Left ventricle myocardium inferior (tissue), 1 donor: ENCODE results near the gene OR7G2. TPM values are rescaled to one million over a fixed set of nuclear protein-coding genes. Genes with fewer than 3 reads are reported as not detected.

ENCODE experiments used
- DNase-seq: peaks from one replicate; pipeline ENCODE4 v3.0.0-alpha.2; 2020
- H3K27ac ChIP-seq: fragments of 200-600 bp; replicated peaks from 2 replicates; pipeline ENCODE4 v1.8.0; 2021
- H3K27me3 ChIP-seq: fragments of 200-600 bp; 2 replicates; pipeline ENCODE4 v1.8.0; 2021; ENCODE audit warnings: low read depth
- H3K36me3 ChIP-seq: fragments of 200-600 bp; 2 replicates; pipeline ENCODE4 v1.8.0; 2021
- H3K4me1 ChIP-seq: fragments of 200-600 bp; 2 replicates; pipeline ENCODE4 v1.8.0; 2021
- H3K4me3 ChIP-seq: fragments of 200-600 bp; 2 replicates; pipeline ENCODE4 v1.8.0; 2021; ENCODE audit warnings: mild to moderate bottlenecking, moderate library complexity
- H3K9me3 ChIP-seq: fragments of 200-600 bp; replicated peaks from 2 replicates; pipeline ENCODE4 v1.8.0; 2021
- CTCF ChIP-seq: fragments of 200-600 bp; IDR thresholded peaks from 2 replicates; pipeline ENCODE4 v1.8.0; 2021; ENCODE audit warnings: antibody characterized with exemption, mild to moderate bottlenecking, borderline replicate concordance
- intact Hi-C: fragments of 100-400 bp; cut with micrococcal nuclease; formaldehyde crosslinking; loops from one replicate; pipeline ENCODE4 v1.11.0; 2022
- total RNA-seq: library from RNA; stranded (reverse); fragmentation: NEBNext Ultra II Directional; extraction: Animal tissue kit (Norgen Biotek cat#: 25700); gene quantifications from one replicate; pipeline ENCODE4 v1.2.1, GENCODE V29; 2021
- donor health status: DM: no; HTN: yes; CAD: no; lungs with severe emphysema.

The OR7G2 gene
- total RNA-seq, 1 donor from 2014 or later: not detected

DNA sequence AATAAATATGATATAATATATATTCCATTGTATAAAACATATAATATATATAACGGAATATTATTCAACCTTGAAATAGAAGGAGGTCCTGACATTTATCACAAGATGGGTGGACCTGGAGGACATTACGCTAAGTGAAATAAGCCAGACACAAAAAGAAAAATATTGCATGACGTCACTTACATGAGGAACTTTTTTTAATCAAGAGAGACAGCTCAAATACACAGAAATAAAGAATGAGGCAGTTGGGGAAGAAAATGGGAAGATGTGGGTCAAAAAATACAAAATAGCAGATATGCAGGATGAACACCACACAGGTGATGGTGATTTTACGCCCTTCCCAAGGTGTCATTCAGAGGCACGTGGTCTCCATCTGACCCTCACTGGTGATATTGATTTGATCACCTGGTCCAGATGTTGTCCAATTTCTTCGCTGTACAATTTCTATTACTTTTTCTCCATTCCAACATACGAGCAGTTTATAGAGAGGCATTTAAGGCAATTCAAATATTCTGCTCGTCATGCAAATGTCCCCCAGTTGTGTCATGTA is 32.4 kb upstream of the OR7G2 start:
- H3K4me3 ChIP-seq: peak overlapping the region; percentile 88
- peaks cover 9% of the 10 kb centered on the region for H3K9me3 ChIP-seq
- H3K4me1 ChIP-seq: peaks cover 39% of the 10 kb centered on the region
- no peak for TF ChIP-seq CTCF
- peaks cover 4% of the 10 kb centered on the region for H3K27me3 ChIP-seq
- H3K36me3 ChIP-seq: peaks cover 5% of the 10 kb centered on the region
- H3K27ac ChIP-seq: peak overlapping the region; percentile 89
- DNase-seq: no peak
- intact Hi-C loops: no loop called here

DNA sequence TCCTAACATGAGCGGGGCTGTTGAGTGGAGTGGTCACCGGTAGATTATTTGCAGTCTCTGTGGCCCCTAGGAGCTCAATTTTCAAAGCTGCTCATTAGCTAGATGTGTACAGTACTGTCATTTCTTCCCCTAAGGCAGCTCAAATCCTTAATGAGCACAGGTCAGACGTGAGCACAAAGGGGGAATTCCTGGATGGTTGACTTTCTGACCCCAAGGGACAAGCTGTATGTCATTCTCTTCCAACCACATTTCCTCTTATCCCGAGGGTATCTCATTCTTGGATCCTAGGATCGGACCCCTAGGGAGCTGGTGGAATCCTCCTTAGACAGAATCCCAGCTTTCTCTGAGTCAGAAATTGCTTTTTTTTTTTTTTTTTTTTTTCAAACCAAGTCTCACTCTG is 25.1 kb upstream of the OR7G2 start:
- intact Hi-C loops: no loop called here

DNA sequence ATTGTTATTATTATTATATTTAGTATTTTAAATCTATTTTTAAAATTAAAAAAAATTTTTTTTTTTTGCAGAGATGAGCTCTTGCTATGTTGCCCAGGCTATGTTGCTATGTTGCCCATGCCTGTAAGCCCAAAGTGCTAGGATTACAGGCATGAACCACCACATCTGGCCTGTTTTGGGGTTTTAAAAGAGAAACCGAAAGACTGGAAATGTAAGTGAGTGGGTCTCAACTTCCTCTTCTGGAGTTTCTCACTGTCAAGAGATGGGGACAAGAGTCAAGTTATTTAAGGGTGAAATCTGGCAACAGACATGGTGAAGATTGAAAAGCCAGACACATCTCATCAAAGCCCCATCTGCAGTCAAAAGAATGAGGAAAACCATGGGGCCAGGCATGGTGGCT is 23.7 kb upstream of the OR7G2 start:
- Histone ChIP-seq H3K9me3 (no peaks in the 10 kb centered on the region), H3K27me3 (peaks cover 84% of the 10 kb centered on the region), H3K4me3 (no peak overlapping the region), H3K27ac (no peak overlapping the region), H3K36me3 (no peaks in the 10 kb centered on the region), H3K4me1 (no peaks in the 10 kb centered on the region)
- intact Hi-C loops: no loop called here
- no peak for TF ChIP-seq CTCF
- DNase-seq: no peak

More for the DNA sequence above, 25.1 kb upstream of the OR7G2 start:
- no peak for TF ChIP-seq CTCF
- Histone ChIP-seq H3K4me3 (no peak overlapping the region), H3K36me3 (no peaks in the 10 kb centered on the region), H3K27me3 (peaks cover 70% of the 10 kb centered on the region), H3K27ac (no peak overlapping the region), H3K4me1 (peaks cover 9% of the 10 kb centered on the region), H3K9me3 (no peaks in the 10 kb centered on the region)
- no peak for DNase-seq

- Histone ChIP-seq H3K27me3 (peaks cover 74% of the 10 kb centered on the region), H3K27ac (no peak overlapping the region), H3K4me3 (no peak overlapping the region), H3K36me3 (no peaks in the 10 kb centered on the region), H3K9me3 (no peaks in the 10 kb centered on the region), H3K4me1 (no peaks in the 10 kb centered on the region)
- DNase-seq: no peak
- intact Hi-C loops: no loop called here
- TF ChIP-seq CTCF: no peak
These were observed 20.9 kb upstream of the OR7G2 start for GRCh38 chr19:9128171-9128570.

DNA sequence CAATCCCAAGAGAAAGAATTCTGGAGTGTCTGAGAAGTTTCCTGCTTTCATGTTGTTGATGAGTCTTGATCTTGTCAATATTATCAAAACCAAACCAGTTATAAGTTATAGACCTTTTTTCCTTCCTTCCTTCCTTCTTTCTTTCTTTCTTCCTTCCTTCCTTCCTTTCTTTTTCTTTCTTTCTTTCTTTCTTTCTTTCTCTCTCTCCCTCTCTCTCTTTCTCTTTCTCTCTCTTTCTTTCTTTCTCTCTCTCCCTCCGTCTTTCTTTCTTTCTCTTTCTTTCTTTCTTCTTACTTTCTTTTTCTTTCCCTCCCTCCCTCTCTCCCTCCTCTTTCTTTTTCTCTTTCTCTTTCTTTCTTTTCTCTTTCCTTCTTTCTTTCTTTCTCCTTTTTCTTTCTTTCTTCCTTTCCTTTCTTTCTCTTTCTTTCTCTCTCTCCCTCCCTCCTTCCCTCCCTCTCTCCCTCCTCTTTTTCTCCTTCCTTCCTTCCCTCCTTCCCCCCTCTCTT is 19.7 kb upstream of the OR7G2 start, which contains the start of gene OR7G3:
TSS of gene OR7G3 (minus strand) at position 51 of the 506 bp plus-strand sequence. CDS start at position 51, 0 bp downstream.
- no peak within 1 kb of the TSS for H3K4me3 ChIP-seq
- no peaks in the 10 kb centered on the region for H3K36me3 ChIP-seq
- peaks cover 66% of the 10 kb centered on the region for H3K27me3 ChIP-seq
- TF ChIP-seq CTCF: no peak
- H3K9me3 ChIP-seq: no peaks in the 10 kb centered on the region
- H3K27ac ChIP-seq: no peak within 1 kb of the TSS
- intact Hi-C loops: no loop called here
- no peaks in the 10 kb centered on the region for H3K4me1 ChIP-seq
- DNase-seq: no peak
